Endothelial cell of umbilical vein (primary cell): ENCODE measurements around the gene ADCYAP1R1. TPM values are rescaled to one million over a fixed set of nuclear protein-coding genes. Genes with fewer than 3 reads are reported as not detected.

Experiments
- BruUV-seq: library from RNA; stranded (reverse); fragments of 400-500 nt; replicated peaks from 2 replicates; lab custom pipeline; 2021; lab: Mats Ljungman, UMichigan
- CTCF ChIA-PET: fragments of 300-600, 350-600 bp; sonication (Branson Sonifier 250); formaldehyde crosslinking; loops from one replicate; lab custom pipeline; 2021; ENCODE audit warnings: antibody characterized with exemption, inconsistent platforms; lab: Charles Lee
- POLR2A ChIA-PET: fragments of 300-600, 350-600 bp; sonication (Branson Sonifier 250); formaldehyde crosslinking; loops from one replicate; lab custom pipeline; 2021; ENCODE audit warnings: antibody characterized with exemption, inconsistent platforms; lab: Charles Lee
- DNase-seq: peaks from one replicate; pipeline ENCODE4 v3.0.0-alpha.2; 2011; ENCODE audit warnings: low read depth, low spot score
- FAIRE-seq: peaks from 2 replicates; lab custom pipeline; 2011; peaks lifted over from hg19 to GRCh38; lab: Jason Lieb, UNC
- H2AFZ ChIP-seq: 2 replicates; pipeline ENCODE4 v1.6.0; 2012; ENCODE audit warnings: low read depth, low read length, control low read depth, inconsistent platforms
- H3K27ac ChIP-seq: 2 replicates; pipeline ENCODE4 v1.5.1; 2011; ENCODE audit warnings: low read depth, mild to moderate bottlenecking, control low read depth, low read length, moderate library complexity; ENCODE audit not compliant: insufficient read depth
- H3K27me3 ChIP-seq, 2 experiments: 2 replicates each; pipeline versions ENCODE4 v1.6.0 to v1.6.1; 2011; ENCODE audit warnings: low read length in 2 of 2, mixed read lengths in 1 of 2; ENCODE audit not compliant: control insufficient read depth in 2 of 2, insufficient read depth in 2 of 2
- H3K36me3 ChIP-seq, 2 experiments: 2 replicates in 1 of 2; 3 replicates in 1 of 2; pipeline ENCODE4 v1.5.1; 2011; ENCODE audit warnings: low read length in 2 of 2, mild to moderate bottlenecking in 1 of 2, moderate library complexity in 1 of 2; ENCODE audit not compliant: control insufficient read depth in 2 of 2, insufficient read depth in 2 of 2; ENCODE audit errors: extremely low read depth in 1 of 2
- H3K4me1 ChIP-seq: 3 replicates; pipeline ENCODE4 v1.5.1; 2011; ENCODE audit warnings: mild to moderate bottlenecking, low read length; ENCODE audit not compliant: control insufficient read depth, insufficient read depth; ENCODE audit errors: extremely low read depth
- H3K4me2 ChIP-seq: 2 replicates; pipeline ENCODE4 v1.6.1; 2011; ENCODE audit warnings: low read length, control low read depth, mixed read lengths; ENCODE audit not compliant: insufficient read depth
- H3K4me3 ChIP-seq, 3 experiments: fragments of 200-600 bp in 1 of 3; sonication (generic), shearing (Covaris generic) in 1 of 3; replicated peaks in 1 of 3; 2 replicates each; pipeline ENCODE4 v1.5.1; 2011 to 2016; ENCODE audit warnings: control low read depth in 3 of 3, low read length in 3 of 3, mild to moderate bottlenecking in 2 of 3, inconsistent platforms in 1 of 3, low read depth in 1 of 3, moderate library complexity in 1 of 3; ENCODE audit not compliant: insufficient read depth in 1 of 3
- H3K79me2 ChIP-seq: 2 replicates; pipeline ENCODE4 v1.6.0; 2012; ENCODE audit warnings: low read length, inconsistent platforms; ENCODE audit not compliant: control insufficient read depth, insufficient read depth
- H3K9ac ChIP-seq: replicated peaks from 2 replicates; pipeline ENCODE3; 2011; ENCODE audit warnings: low read length, control low read depth; ENCODE audit not compliant: insufficient read depth; ENCODE audit errors: extremely low read depth
- H3K9me1 ChIP-seq: replicated peaks from 3 replicates; pipeline ENCODE4 v1.6.0; 2011; ENCODE audit warnings: mild to moderate bottlenecking, low read length; ENCODE audit not compliant: control insufficient read depth, insufficient read depth; ENCODE audit errors: extremely low read depth
- H3K9me3 ChIP-seq: replicated peaks from 2 replicates; pipeline ENCODE4 v1.5.1; 2012; ENCODE audit warnings: low read length, inconsistent platforms; ENCODE audit not compliant: control insufficient read depth, insufficient read depth
- H4K20me1 ChIP-seq: replicated peaks from 2 replicates; pipeline ENCODE3; 2011; ENCODE audit warnings: mild to moderate bottlenecking, low read length; ENCODE audit not compliant: control insufficient read depth, insufficient read depth; ENCODE audit errors: extremely low read depth
- EZH2 ChIP-seq: IDR thresholded peaks from 2 replicates; pipeline ENCODE4 v1.6.1; 2012; ENCODE audit warnings: borderline replicate concordance, low read depth, mild to moderate bottlenecking, moderate library complexity, low read length, inconsistent platforms; ENCODE audit not compliant: severe bottlenecking
- FOS ChIP-seq: IDR thresholded peaks from 2 replicates; pipeline ENCODE4 v1.6.1; 2011; ENCODE audit warnings: mild to moderate bottlenecking, low read length, moderate library complexity, borderline replicate concordance; ENCODE audit not compliant: insufficient read depth
- GATA2 ChIP-seq: IDR thresholded peaks from 2 replicates; pipeline ENCODE4 v1.7.0; 2011; ENCODE audit warnings: low read depth, mild to moderate bottlenecking, moderate library complexity, mixed read lengths, low read length; ENCODE audit not compliant: insufficient read length, insufficient read depth
- JUN ChIP-seq: IDR thresholded peaks from 2 replicates; pipeline ENCODE4 v1.6.1; 2011; ENCODE audit warnings: borderline replicate concordance, low read depth; ENCODE audit not compliant: insufficient read length, insufficient read depth
- MAX ChIP-seq: IDR thresholded peaks from 2 replicates; pipeline ENCODE4 v1.6.1; 2011; ENCODE audit not compliant: insufficient read depth, insufficient read length
- MYC ChIP-seq: IDR thresholded peaks from one replicate; pipeline ENCODE4 v1.6.1; 2011; ENCODE audit warnings: mild to moderate bottlenecking, low read depth, low read length
- POLR2A ChIP-seq: IDR thresholded peaks from 2 replicates; pipeline ENCODE4 v1.6.1; 2012; ENCODE audit warnings: low read depth, mild to moderate bottlenecking, control low read depth, low read length
- POLR2AphosphoS5 ChIP-seq: IDR thresholded peaks from 2 replicates; pipeline ENCODE4 v1.6.1; 2012; ENCODE audit warnings: low read depth, mild to moderate bottlenecking, control low read depth, low read length, moderate library complexity; ENCODE audit not compliant: insufficient read depth
- dilution Hi-C: fragments of 300-500 bp; cut with MboI; formaldehyde crosslinking; loops from one replicate; pipeline ENCODE4 v1.15.0; 2019; ENCODE audit warnings: low sequenced_read_pairs; ENCODE audit not compliant: extremely low pct_ligation_motif_present
- intact Hi-C: fragments of 100-400 bp; cut with micrococcal nuclease; formaldehyde crosslinking; loops from one replicate; pipeline ENCODE4 v1.10.0; 2022
- polyA plus RNA-seq, 4 experiments: library from polyadenylated mRNA; depleted of rRNA in 3 of 4; stranded (reverse) in 3 of 4; unstranded in 1 of 4; fragments of >200 nt; gene quantifications; 2 replicates each; pipeline versions ENCODE4 v1.2.1 to v1.2.3, GENCODE V29; 2011 to 2012; ENCODE audit warnings: missing spikeins in 1 of 4
- total RNA-seq: library from RNA; stranded (reverse); gene quantifications from 2 replicates; pipeline ENCODE4 v1.2.3, GENCODE V29; 2021
- TF ChIP-seq, protein P1 (sequence below), 2 donors: IDR thresholded peaks; 1 replicate in 1 of 2; 2 replicates in 1 of 2; pipeline ENCODE4 v1.5.1; 2011; ENCODE audit warnings: low read length in 2 of 2, mild to moderate bottlenecking in 2 of 2, moderate library complexity in 2 of 2, control low read depth in 1 of 2, inconsistent platforms in 1 of 2, low read depth in 1 of 2; ENCODE audit not compliant: insufficient read depth in 1 of 2; ENCODE audit errors: extremely low read depth in 1 of 2

ADCYAP1R1 gene
- total and polyA plus RNA-seq, 2 donors (not counting 3 experiments of a cell fraction or from before 2014, with no cell fraction given), result 0.04 TPM; not detected in 1

GRCh38 chr7:31125171-31125570 is 73.1 kb downstream of the ADCYAP1R1 start:
- Histone ChIP-seq H3K79me2 (no peaks in the 10 kb centered on the region), H3K9me3 (no peaks in the 10 kb centered on the region), H3K4me3 (no peak overlapping the region), H3K36me3 (no peaks in the 10 kb centered on the region), H4K20me1 (no peaks in the 10 kb centered on the region), H2AFZ (no peak overlapping the region), H3K27me3 (peaks cover 0 to 4% of the 10 kb centered on the region in 2 experiments), H3K27ac (no peak overlapping the region), H3K4me1 (no peaks in the 10 kb centered on the region), H3K9ac (no peak overlapping the region), H3K9me1 (no peaks in the 10 kb centered on the region), H3K4me2 (no peak overlapping the region)
- no TSS peak for BruUV-seq
- intact Hi-C loops, result no loop called here
- no peak for DNase-seq
- FAIRE-seq, result no peak
- ChIA-PET CTCF (interaction anchor here (0.6 to 13.1 kb wide), 9 partner anchors 9 to 508 kb away, joined by 3 to 1079 read pairs (median 5); no protein-coding TSS in a partner anchor), POLR2A (no interaction called here)
- dilution Hi-C loops, result no loop called here
- TF ChIP-seq EZH2, result no peak
- no peak for TF ChIP-seq POLR2AphosphoS5
- TF ChIP-seq, protein P1, sequence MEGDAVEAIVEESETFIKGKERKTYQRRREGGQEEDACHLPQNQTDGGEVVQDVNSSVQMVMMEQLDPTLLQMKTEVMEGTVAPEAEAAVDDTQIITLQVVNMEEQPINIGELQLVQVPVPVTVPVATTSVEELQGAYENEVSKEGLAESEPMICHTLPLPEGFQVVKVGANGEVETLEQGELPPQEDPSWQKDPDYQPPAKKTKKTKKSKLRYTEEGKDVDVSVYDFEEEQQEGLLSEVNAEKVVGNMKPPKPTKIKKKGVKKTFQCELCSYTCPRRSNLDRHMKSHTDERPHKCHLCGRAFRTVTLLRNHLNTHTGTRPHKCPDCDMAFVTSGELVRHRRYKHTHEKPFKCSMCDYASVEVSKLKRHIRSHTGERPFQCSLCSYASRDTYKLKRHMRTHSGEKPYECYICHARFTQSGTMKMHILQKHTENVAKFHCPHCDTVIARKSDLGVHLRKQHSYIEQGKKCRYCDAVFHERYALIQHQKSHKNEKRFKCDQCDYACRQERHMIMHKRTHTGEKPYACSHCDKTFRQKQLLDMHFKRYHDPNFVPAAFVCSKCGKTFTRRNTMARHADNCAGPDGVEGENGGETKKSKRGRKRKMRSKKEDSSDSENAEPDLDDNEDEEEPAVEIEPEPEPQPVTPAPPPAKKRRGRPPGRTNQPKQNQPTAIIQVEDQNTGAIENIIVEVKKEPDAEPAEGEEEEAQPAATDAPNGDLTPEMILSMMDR (IDR thresholded peaks at IDR 0.05; ENCODE audit: extremely low read depth in 1 of 2, insufficient read depth in 1 of 2, low read depth in 1 of 2, low read length in 2 of 2), result no peak
- TF ChIP-seq JUN, result no peak
- TF ChIP-seq POLR2A, result no peak
- no peak for TF ChIP-seq MYC
- TF ChIP-seq GATA2, result no peak
- TF ChIP-seq FOS, result no peak
- no peak for TF ChIP-seq MAX
